Aorta (tissue), 5 donors: ENCODE data around the gene CRB1. TPM values are rescaled to one million over a fixed set of nuclear protein-coding genes. Genes with fewer than 3 reads are reported as not detected.
A peak's percentile ranks its signal among the peaks of the same experiment; 100 is the strongest.

Source experiments
- ATAC-seq: fragments of 200-7000 bp; cut with Tn5 transposase; one replicate; pipeline ENCODE4 v1.9.1; 2022; ENCODE audit warnings: moderate library complexity; ENCODE audit not compliant: low FRiP score
- DNase-seq, 2 donors: peaks; one replicate each; pipeline ENCODE4 v3.0.0-alpha.2; 2020
- H3K27ac ChIP-seq, 2 donors: one replicate each; pipeline ENCODE4 v1.5.1; 2013; ENCODE audit warnings: low read length in 2 of 2, mild to moderate bottlenecking in 2 of 2, moderate library complexity in 2 of 2, control low read depth in 1 of 2, inconsistent platforms in 1 of 2, low read depth in 1 of 2
- H3K27me3 ChIP-seq, 2 donors: one replicate each; pipeline ENCODE4 v1.6.1; 2013; ENCODE audit warnings: control low read depth in 1 of 2, low read length in 1 of 2, mild to moderate bottlenecking in 1 of 2, moderate library complexity in 1 of 2; ENCODE audit not compliant: insufficient read depth in 2 of 2, control insufficient read depth in 1 of 2
- H3K36me3 ChIP-seq, 2 donors: one replicate each; pipeline ENCODE4 v1.6.1; 2013; ENCODE audit warnings: control low read depth in 1 of 2, low read length in 1 of 2, mild to moderate bottlenecking in 1 of 2; ENCODE audit not compliant: insufficient read depth in 2 of 2, control insufficient read depth in 1 of 2
- H3K4me1 ChIP-seq, 2 donors: one replicate each; pipeline ENCODE4 v1.6.1; 2013; ENCODE audit warnings: low read length in 2 of 2, control low read depth in 1 of 2, mild to moderate bottlenecking in 1 of 2, moderate library complexity in 1 of 2; ENCODE audit not compliant: insufficient read depth in 2 of 2, control insufficient read depth in 1 of 2
- H3K4me3 ChIP-seq, 2 donors: one replicate each; pipeline ENCODE4 v1.5.1; 2013; ENCODE audit warnings: low read length in 2 of 2, control low read depth in 1 of 2, mild to moderate bottlenecking in 1 of 2
- H3K9me3 ChIP-seq: one replicate; pipeline ENCODE4 v1.6.1; 2013; ENCODE audit warnings: mild to moderate bottlenecking, low read length; ENCODE audit not compliant: control insufficient read depth
- WGBS, 2 donors: extraction: QIAGEN DNeasy Blood & Tissue Kit; methylation state at CpG; one replicate each; pipeline ENCODE4 v1.1.7; 2013; 5-methylcytosine and 5-hydroxymethylcytosine counted together
- intact Hi-C, 2 donors: fragments of 100-400 bp; cut with DNase I; formaldehyde crosslinking; loops; one replicate each; pipeline versions ENCODE4 v1.14.2 to v1.15.0; 2022
- polyA plus RNA-seq, 2 donors: library from polyadenylated mRNA; stranded (reverse); fragments of 200-250 nt; gene quantifications; one replicate each; pipeline ENCODE4 v1.2.3, GENCODE V29; 2013
- total RNA-seq, 2 donors: library from RNA; stranded (reverse); fragmentation: NEBNext Ultra II Directional; extraction: Animal tissue kit (Norgen Biotek cat#: 25700); gene quantifications; one replicate each; pipeline ENCODE4 v1.2.1, GENCODE V29; 2021
- donor health status: healthy with polysubstance abuse.
- donor health status: Bipolar disorder and iron deficiency.
- donor health status: DM: no; HTN: no; CAD: no.
- donor health status: DM: no; HTN: no; CAD: no.
- donor health status: DM: yes; HTN: yes; CAD: no.

CRB1 gene
- total and polyA plus RNA-seq, 4 donors, result under 0.01 to 0.16 (median 0.15) TPM; not detected in 1

DNA sequence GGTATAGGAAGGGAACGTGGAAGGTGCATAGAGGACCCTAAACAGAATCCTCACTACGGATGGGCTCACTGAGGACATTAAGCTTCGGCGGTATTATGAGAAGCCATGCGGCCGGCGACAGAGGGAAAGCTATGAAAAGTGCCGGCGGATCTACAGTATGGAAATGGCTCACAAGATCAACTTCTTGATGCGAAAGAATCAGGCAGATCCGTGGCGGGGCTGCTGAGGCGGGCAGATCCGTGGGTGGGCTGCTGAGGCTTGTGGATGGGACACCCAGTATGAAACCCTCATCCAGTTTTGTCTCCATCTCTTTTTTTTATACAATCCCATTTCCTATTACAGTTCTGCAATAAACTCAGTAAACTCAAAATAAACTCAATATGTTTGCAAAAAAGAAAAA is 95.8 kb downstream of the CRB1 start:
- H3K4me3 ChIP-seq, result no peak overlapping the region
- WGBS, 2 donors, result 96 to 97% methylated on average over 14 of the region's 14 CpGs
- ATAC-seq, result no peak
- intact Hi-C loops, result no loop called here
- no peaks in the 10 kb centered on the region for H3K9me3 ChIP-seq
- H3K36me3 ChIP-seq, result no peaks in the 10 kb centered on the region
- no peak overlapping the region for H3K27ac ChIP-seq
- DNase-seq, result peak in 1 of 2 donors; percentile 68
- H3K27me3 ChIP-seq, result no peaks in the 10 kb centered on the region
- no peaks in the 10 kb centered on the region for H3K4me1 ChIP-seq

- DNase-seq (no peak), ATAC-seq (no peak)
- no peaks in the 10 kb centered on the region for H3K4me1 ChIP-seq
- H3K36me3 ChIP-seq, result no peaks in the 10 kb centered on the region
- H3K27me3 ChIP-seq, result no peaks in the 10 kb centered on the region
- H3K27ac ChIP-seq, result no peak overlapping the region
- no peak overlapping the region for H3K4me3 ChIP-seq
- no peaks in the 10 kb centered on the region for H3K9me3 ChIP-seq
- WGBS, 2 donors, result 92% methylated on average over 2 of the region's 2 CpGs
- intact Hi-C loops, result no loop called here
These were observed 98.9 kb downstream of the CRB1 start for GRCh38 chr1:197366996-197367395.

- H3K27me3 ChIP-seq, result no peaks in the 10 kb centered on the region
- no peaks in the 10 kb centered on the region for H3K9me3 ChIP-seq
- no peak overlapping the region for H3K4me3 ChIP-seq
- intact Hi-C loops, result no loop called here
- no peaks in the 10 kb centered on the region for H3K36me3 ChIP-seq
- no peak overlapping the region for H3K27ac ChIP-seq
- ATAC-seq (no peak), DNase-seq (no peak)
- WGBS, 2 donors, result 83 to 85% methylated on average over 7 of the region's 7 CpGs
- no peaks in the 10 kb centered on the region for H3K4me1 ChIP-seq
These were observed 99.6 kb downstream of the CRB1 start for GRCh38 chr1:197367627-197368026.

DNA sequence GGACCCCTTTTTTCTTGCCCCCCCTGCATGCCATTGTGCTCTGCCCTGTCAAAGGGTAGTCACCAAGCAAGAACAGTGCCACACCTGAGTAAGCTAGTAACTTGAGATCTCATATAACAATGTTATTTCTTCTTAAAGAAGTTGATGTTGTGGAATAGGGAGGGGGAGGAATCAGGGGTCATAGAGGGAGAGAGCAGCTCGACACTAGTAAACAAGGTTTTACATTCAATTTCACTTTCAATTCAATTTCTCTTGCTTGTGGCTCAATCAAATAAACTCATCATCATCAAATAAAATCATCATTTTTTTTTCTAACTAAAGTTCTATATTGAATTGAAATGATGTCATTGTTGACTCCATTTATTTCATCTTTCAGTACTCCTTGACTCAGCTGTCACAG is 106.4 kb downstream of the CRB1 start:
- no peaks in the 10 kb centered on the region for H3K36me3 ChIP-seq
- no peak for DNase-seq
- H3K27me3 ChIP-seq, result no peaks in the 10 kb centered on the region
- no peaks in the 10 kb centered on the region for H3K9me3 ChIP-seq
- H3K4me3 ChIP-seq, result no peak overlapping the region
- H3K4me1 ChIP-seq, result no peaks in the 10 kb centered on the region
- H3K27ac ChIP-seq, result no peak overlapping the region
- ATAC-seq, result no peak
- WGBS, 2 donors, result 87 to 91% methylated on average over 1 of the region's 1 CpG
- intact Hi-C loops, result no loop called here

DNA sequence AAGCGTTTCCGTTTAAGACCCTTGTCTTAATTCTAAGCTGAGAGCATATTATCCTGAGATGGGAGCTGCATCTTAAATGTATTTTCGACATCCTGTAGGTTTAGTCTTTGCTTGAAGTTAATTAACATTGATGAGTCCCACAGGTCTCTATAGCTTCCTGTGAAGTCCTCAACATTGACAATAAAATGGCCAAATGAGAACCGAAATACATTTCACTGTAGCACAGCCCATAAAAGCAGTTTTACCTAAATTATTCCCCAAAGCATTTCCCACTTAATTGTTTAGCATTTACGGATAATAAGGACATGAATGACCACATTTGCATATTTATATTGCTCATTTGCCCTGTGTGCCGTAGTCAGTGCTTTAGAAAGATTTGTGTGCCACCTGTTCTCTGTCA is 116.4 kb downstream of the CRB1 start:
- Histone ChIP-seq H3K4me1 (no peaks in the 10 kb centered on the region), H3K9me3 (no peaks in the 10 kb centered on the region), H3K36me3 (no peaks in the 10 kb centered on the region), H3K4me3 (no peak overlapping the region), H3K27me3 (no peaks in the 10 kb centered on the region), H3K27ac (no peak overlapping the region)
- no peak for DNase-seq
- ATAC-seq, result no peak
- 81 to 84% methylated on average over 6 of the region's 6 CpGs for WGBS, 2 donors
- intact Hi-C loops, result no loop called here

GRCh38 chr1:197388801-197389200 is 120.7 kb downstream of the CRB1 start:
- 97 to 100% methylated on average over 1 of the region's 1 CpG for WGBS, 2 donors
- ATAC-seq, result no peak
- intact Hi-C loops, result no loop called here

DNA sequence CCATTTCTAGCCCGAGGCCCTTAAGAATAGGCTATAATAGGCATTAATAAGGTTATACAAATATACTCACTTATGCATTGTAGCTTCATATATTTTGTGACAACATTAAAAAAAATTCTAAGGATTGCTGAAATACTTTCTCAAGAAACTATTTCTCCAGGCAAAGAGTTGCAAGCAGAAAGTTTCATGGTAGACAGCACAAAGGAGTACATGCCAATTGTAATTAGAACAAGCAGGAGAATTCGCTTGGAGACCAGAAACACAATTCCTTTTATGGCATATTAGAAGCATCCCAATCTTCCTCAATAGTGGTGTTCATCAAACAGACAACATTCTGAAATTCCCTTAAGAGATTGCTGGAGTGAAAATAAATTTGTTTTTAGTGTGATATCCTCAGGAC is 122.8 kb downstream of the CRB1 start:
- ATAC-seq (no peak), DNase-seq (no peak)
- H3K4me1 ChIP-seq, result no peaks in the 10 kb centered on the region
- WGBS, 2 donors, result 31 to 40% methylated on average over 2 of the region's 2 CpGs
- intact Hi-C loops, result loop anchor here in 1 of 2 donors (10.0 kb wide), 1 partner anchor 134 kb away; no protein-coding TSS in a partner anchor
- peaks cover 0 to 2% of the 10 kb centered on the region in 2 donors for H3K27me3 ChIP-seq
- no peaks in the 10 kb centered on the region for H3K9me3 ChIP-seq
- H3K4me3 ChIP-seq, result no peak overlapping the region
- no peak overlapping the region for H3K27ac ChIP-seq
- H3K36me3 ChIP-seq, result no peaks in the 10 kb centered on the region

More at GRCh38 chr1:197388801-197389200, 120.7 kb downstream of the CRB1 start:
- H3K36me3 ChIP-seq, result no peaks in the 10 kb centered on the region
- H3K9me3 ChIP-seq, result no peaks in the 10 kb centered on the region
- no peaks in the 10 kb centered on the region for H3K4me1 ChIP-seq
- no peak overlapping the region for H3K4me3 ChIP-seq
- H3K27me3 ChIP-seq, result no peaks in the 10 kb centered on the region
- H3K27ac ChIP-seq, result no peak overlapping the region
- DNase-seq, result no peak

GRCh38 chr1:197391303-197392226 is 123.5 kb downstream of the CRB1 start:
- no peaks in the 10 kb centered on the region for H3K4me1 ChIP-seq
- H3K36me3 ChIP-seq, result no peaks in the 10 kb centered on the region
- H3K9me3 ChIP-seq, result no peaks in the 10 kb centered on the region
- intact Hi-C loops, result loop anchor here in 1 of 2 donors (10.0 kb wide), 1 partner anchor 133 kb away; no protein-coding TSS in a partner anchor
- no peak for DNase-seq
- no peak for ATAC-seq
- no peak overlapping the region for H3K27ac ChIP-seq
- H3K27me3 ChIP-seq, result peaks cover 0 to 2% of the 10 kb centered on the region in 2 donors
- no peak overlapping the region for H3K4me3 ChIP-seq
- 71 to 72% methylated on average over 3 of the region's 3 CpGs for WGBS, 2 donors

DNA sequence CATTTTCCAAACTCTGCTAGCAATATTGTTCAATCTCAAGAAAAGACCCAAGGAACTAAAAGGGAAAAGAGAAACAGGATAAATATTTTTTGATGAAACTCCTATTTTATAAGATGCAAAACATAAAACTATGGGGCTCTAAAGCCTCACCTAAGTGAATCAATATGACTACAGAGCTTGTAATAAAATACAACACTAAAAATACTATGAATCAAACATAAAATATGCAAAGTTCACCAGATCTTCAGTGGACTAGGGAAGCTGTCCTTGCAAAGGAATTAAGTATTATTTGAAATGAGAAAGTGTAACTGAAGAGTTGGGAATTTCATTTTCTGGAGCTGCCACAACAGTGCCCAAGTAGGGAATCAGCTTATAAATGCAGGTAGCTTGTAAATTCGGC is 124.5 kb downstream of the CRB1 start:
- Histone ChIP-seq H3K9me3 (no peaks in the 10 kb centered on the region), H3K27ac (no peak overlapping the region), H3K4me1 (no peaks in the 10 kb centered on the region), H3K27me3 (peaks cover 0 to 2% of the 10 kb centered on the region in 2 donors), H3K4me3 (no peak overlapping the region), H3K36me3 (no peaks in the 10 kb centered on the region)
- WGBS, 2 donors, result 78 to 91% methylated on average over 1 of the region's 1 CpG
- ATAC-seq, result no peak
- DNase-seq, result no peak
- intact Hi-C loops, result loop anchor here in 1 of 2 donors (10.0 kb wide), 1 partner anchor 132 kb away; no protein-coding TSS in a partner anchor
